Testis (tissue), 3 donors: ENCODE results near the gene LAMP5. TPM values are rescaled to one million over a fixed set of nuclear protein-coding genes. Genes with fewer than 3 reads are reported as not detected.

ENCODE experiments used
- DNase-seq: peaks from one replicate; pipeline ENCODE4 v3.0.0-alpha.2; 2019
- H3K27ac ChIP-seq, 2 donors: fragments of 200-600 bp; sonication (generic); one replicate each; pipeline ENCODE4 v1.5.1; 2019
- H3K27me3 ChIP-seq: fragments of 200-600 bp; sonication (generic); one replicate; pipeline ENCODE4 v1.5.1; 2019
- H3K36me3 ChIP-seq: fragments of 200-600 bp; sonication (generic); one replicate; pipeline ENCODE4 v1.5.1; 2017; ENCODE audit warnings: low read depth; ENCODE audit errors: missing control alignments
- H3K4me1 ChIP-seq: fragments of 200-600 bp; sonication (generic); one replicate; pipeline ENCODE4 v1.5.1; 2019
- H3K4me3 ChIP-seq, 2 donors: fragments of 200-600 bp; sonication (generic); one replicate each; pipeline ENCODE4 v1.5.1; 2017 to 2019
- H3K9me3 ChIP-seq: fragments of 200-600 bp; sonication (generic); one replicate; pipeline ENCODE4 v1.5.1; 2017
- CTCF ChIP-seq, 3 experiments: fragments of 450-650 bp in 2 of 3; fragments of 200-600 bp in 1 of 3; sonication (generic) in 1 of 3; IDR thresholded peaks; one replicate each; pipeline ENCODE4 v1.5.1; 2016 to 2019; ENCODE audit warnings: antibody characterized with exemption in 3 of 3, mild to moderate bottlenecking in 2 of 3, moderate library complexity in 1 of 3
- POLR2A ChIP-seq: fragments of 450-650 bp; IDR thresholded peaks from one replicate; pipeline ENCODE4 v1.6.1; 2017; ENCODE audit warnings: antibody characterized with exemption, mild to moderate bottlenecking, moderate library complexity
- WGBS, 2 donors: methylation state at CpG; one replicate each; pipeline ENCODE4 v1.1.5; 2018; 5-methylcytosine and 5-hydroxymethylcytosine counted together
- intact Hi-C: fragments of 100-400 bp; cut with DNase I; formaldehyde crosslinking; loops from one replicate; pipeline ENCODE4 v1.15.1; 2023; ENCODE audit warnings: low total_unique reads
- polyA plus RNA-seq: library from polyadenylated mRNA; stranded (reverse); fragments of 350-450 nt; fragmentation: Illumina TruSeq; extraction: RNeasy Lipid Tissue Mini Kit (QIAGEN cat#74804); gene quantifications from one replicate; pipeline ENCODE4 v1.2.3, GENCODE V29; 2014; ENCODE audit warnings: low read depth, low replicate concordance; ENCODE audit not compliant: insufficient read depth
- total RNA-seq, 2 donors: library from RNA; depleted of rRNA; stranded (reverse); fragments of >200 nt; gene quantifications; one replicate each; pipeline ENCODE4 v1.2.3, GENCODE V29; 2016

LAMP5 gene
- total and polyA plus RNA-seq, 3 donors from 2014 or later: 0.62 to 1.7 (median 0.71) TPM

- 60 to 74% methylated on average over 2 of the region's 2 CpGs for WGBS, 2 donors
- Histone ChIP-seq H3K36me3 (no peaks in the 10 kb centered on the region), H3K27ac (no peak overlapping the region), H3K27me3 (no peaks in the 10 kb centered on the region), H3K9me3 (no peaks in the 10 kb centered on the region), H3K4me1 (peaks cover 6% of the 10 kb centered on the region), H3K4me3 (no peak overlapping the region)
- no peak for TF ChIP-seq CTCF (IDR thresholded peaks at IDR 0.05)
- no peak for TF ChIP-seq POLR2A
- intact Hi-C loops: no loop called here
- DNase-seq: no peak
Measured at GRCh38 chr20:9501473-9501872, 12.9 kb upstream of the LAMP5 start.

- no peaks in the 10 kb centered on the region for H3K9me3 ChIP-seq
- no peak overlapping the region for H3K4me3 ChIP-seq
- H3K27me3 ChIP-seq: peaks cover 5% of the 10 kb centered on the region
- intact Hi-C loops: no loop called here
- no peaks in the 10 kb centered on the region for H3K36me3 ChIP-seq
- peaks cover 8% of the 10 kb centered on the region for H3K4me1 ChIP-seq
- no peak for DNase-seq
- TF ChIP-seq POLR2A (no peak), CTCF (IDR thresholded peaks at IDR 0.05) (no peak)
- no peak overlapping the region for H3K27ac ChIP-seq
- 61 to 65% methylated on average over 9 of the region's 9 CpGs for WGBS, 2 donors
Measured at GRCh38 chr20:9503526-9504245, 10.7 kb upstream of the LAMP5 start.

- WGBS, 2 donors: 10 to 15% methylated on average over 6 to 34 of the region's 34 CpGs
- TF ChIP-seq POLR2A: no peak
- TF ChIP-seq CTCF (IDR thresholded peaks at IDR 0.05): no peak
- Histone ChIP-seq H3K27me3 (peaks cover 5% of the 10 kb centered on the region), H3K4me3 (no peak overlapping the region), H3K4me1 (peaks cover 3% of the 10 kb centered on the region), H3K27ac (no peak overlapping the region), H3K9me3 (no peaks in the 10 kb centered on the region), H3K36me3 (no peaks in the 10 kb centered on the region)
- intact Hi-C loops: no loop called here
- no peak for DNase-seq
Measured at GRCh38 chr20:9506280-9506821, 8.0 kb upstream of the LAMP5 start.

GRCh38 chr20:9506964-9507369, 7.4 kb upstream of the LAMP5 start:
- Histone ChIP-seq H3K27ac (no peak overlapping the region), H3K9me3 (no peaks in the 10 kb centered on the region), H3K4me1 (peaks cover 3% of the 10 kb centered on the region), H3K27me3 (peaks cover 5% of the 10 kb centered on the region), H3K36me3 (no peaks in the 10 kb centered on the region), H3K4me3 (no peak overlapping the region)
- no peak for DNase-seq
- no peak for TF ChIP-seq POLR2A
- TF ChIP-seq CTCF (IDR thresholded peaks at IDR 0.05): no peak
- WGBS, 2 donors: 4 to 9% methylated on average over 8 to 31 of the region's 31 CpGs
- intact Hi-C loops: no loop called here
